ENCODE measurements around the gene TRUB1. TPM values are rescaled to one million over a fixed set of nuclear protein-coding genes. Genes with fewer than 3 reads are reported as not detected.

TRUB1 gene
- total RNA-seq, 1 donor from 2014 or later = 18.4 TPM

- intact Hi-C loops (cut with micrococcal nuclease) = no loop called here
- no peak overlapping the region for H3K27ac ChIP-seq (replicated peaks)
- TF ChIP-seq CTCF (IDR thresholded peaks at IDR 0.05; ENCODE audit: borderline replicate concordance) = no peak
- no peaks in the 10 kb centered on the region for H3K4me1 ChIP-seq
- DNase-seq = no peak
- H3K27me3 ChIP-seq (ENCODE audit: low read depth) = no peaks in the 10 kb centered on the region
- no peak overlapping the region for H3K4me3 ChIP-seq
- no peaks in the 10 kb centered on the region for H3K9me3 ChIP-seq (replicated peaks)
- H3K36me3 ChIP-seq = no peaks in the 10 kb centered on the region
Observed at GRCh38 chr10:114911052-114911711, 26.8 kb upstream of the TRUB1 start.

GRCh38 chr10:114911801-114912469, 26.1 kb upstream of the TRUB1 start:
- H3K4me3 ChIP-seq = no peak overlapping the region
- intact Hi-C loops (cut with micrococcal nuclease) = no loop called here
- no peaks in the 10 kb centered on the region for H3K27me3 ChIP-seq (ENCODE audit: low read depth)
- no peaks in the 10 kb centered on the region for H3K9me3 ChIP-seq (replicated peaks)
- DNase-seq = no peak
- no peaks in the 10 kb centered on the region for H3K36me3 ChIP-seq
- no peaks in the 10 kb centered on the region for H3K4me1 ChIP-seq
- H3K27ac ChIP-seq (replicated peaks) = no peak overlapping the region
- TF ChIP-seq CTCF (IDR thresholded peaks at IDR 0.05; ENCODE audit: borderline replicate concordance) = no peak

- Histone ChIP-seq H3K4me3 (no peak overlapping the region), H3K9me3 (replicated peaks) (no peaks in the 10 kb centered on the region), H3K27me3 (ENCODE audit: low read depth) (no peaks in the 10 kb centered on the region), H3K36me3 (no peaks in the 10 kb centered on the region), H3K27ac (replicated peaks) (no peak overlapping the region), H3K4me1 (no peaks in the 10 kb centered on the region)
- intact Hi-C loops (cut with micrococcal nuclease) = no loop called here
- TF ChIP-seq CTCF (IDR thresholded peaks at IDR 0.05; ENCODE audit: borderline replicate concordance) = no peak
- no peak for DNase-seq
Observed at GRCh38 chr10:114912470-114912859, 25.5 kb upstream of the TRUB1 start.

- Histone ChIP-seq H3K27ac (replicated peaks) (no peak overlapping the region), H3K4me3 (no peak overlapping the region), H3K27me3 (ENCODE audit: low read depth) (no peaks in the 10 kb centered on the region), H3K4me1 (no peaks in the 10 kb centered on the region), H3K9me3 (replicated peaks) (no peaks in the 10 kb centered on the region), H3K36me3 (no peaks in the 10 kb centered on the region)
- no peak for TF ChIP-seq CTCF (IDR thresholded peaks at IDR 0.05; ENCODE audit: borderline replicate concordance)
- DNase-seq = no peak
- intact Hi-C loops (cut with micrococcal nuclease) = no loop called here
Observed at GRCh38 chr10:114914560-114914959, 23.4 kb upstream of the TRUB1 start.

GRCh38 chr10:114915294-114915693, 22.7 kb upstream of the TRUB1 start:
- no peak for DNase-seq

More at GRCh38 chr10:114915294-114915693, 22.7 kb upstream of the TRUB1 start:
- Histone ChIP-seq H3K27ac (replicated peaks) (no peak overlapping the region), H3K27me3 (ENCODE audit: low read depth) (no peaks in the 10 kb centered on the region), H3K9me3 (replicated peaks) (no peaks in the 10 kb centered on the region), H3K36me3 (no peaks in the 10 kb centered on the region), H3K4me3 (no peak overlapping the region), H3K4me1 (no peaks in the 10 kb centered on the region)
- intact Hi-C loops (cut with micrococcal nuclease) = no loop called here
- no peak for TF ChIP-seq CTCF (IDR thresholded peaks at IDR 0.05; ENCODE audit: borderline replicate concordance)
